Adrenal gland (tissue), 12 donors: ENCODE results near the gene ZNF550. TPM values are rescaled to one million over a fixed set of nuclear protein-coding genes. Genes with fewer than 3 reads are reported as not detected.

ENCODE experiments used
- DNase-seq, 7 donors: peaks; one replicate each; pipeline ENCODE4 v3.0.0-alpha.2; 2019 to 2020
- H3K27ac ChIP-seq, 5 donors: fragments of 200-600 bp; sonication (generic) in 4 of 5; 1 replicate in 3 of 5; 2 replicates in 2 of 5; pipeline versions ENCODE4 v1.5.1 to v1.8.0; 2016 to 2020; ENCODE audit warnings: mild to moderate bottlenecking in 1 of 5
- H3K27me3 ChIP-seq: fragments of 200-600 bp; 2 replicates; pipeline ENCODE4 v1.8.0; 2021
- H3K36me3 ChIP-seq, 2 donors: fragments of 200-600 bp; replicated peaks in 1 of 2; 1 replicate in 1 of 2; 2 replicates in 1 of 2; pipeline versions ENCODE4 v1.5.1 to v1.8.0; 2018 to 2022
- H3K4me1 ChIP-seq, 2 donors: fragments of 200-600 bp; replicated peaks in 1 of 2; 1 replicate in 1 of 2; 2 replicates in 1 of 2; pipeline versions ENCODE4 v1.5.1 to v1.8.0; 2018 to 2021
- H3K4me3 ChIP-seq, 4 donors: fragments of 200-600 bp; sonication (generic) in 3 of 4; one replicate each; pipeline ENCODE4 v1.5.1; 2016 to 2018
- H3K9me3 ChIP-seq, 3 donors: fragments of 200-600 bp; sonication (generic) in 1 of 3; replicated peaks in 1 of 3; 1 replicate in 2 of 3; 2 replicates in 1 of 3; pipeline versions ENCODE4 v1.5.1 to v1.8.0; 2016 to 2021
- CTCF ChIP-seq, 6 experiments: fragments of 450-650 bp in 4 of 6; fragments of 200-600 bp in 2 of 6; sonication (generic) in 1 of 6; IDR thresholded peaks; 1 replicate in 5 of 6; 2 replicates in 1 of 6; pipeline versions ENCODE4 v1.5.1 to v1.8.0; 2016 to 2021; ENCODE audit warnings: antibody characterized with exemption in 6 of 6, mild to moderate bottlenecking in 2 of 6, moderate library complexity in 1 of 6
- POLR2A ChIP-seq, 2 donors: fragments of 450-650 bp; IDR thresholded peaks; one replicate each; pipeline ENCODE4 v1.6.1; 2017; ENCODE audit warnings: antibody characterized with exemption in 2 of 2, mild to moderate bottlenecking in 2 of 2, moderate library complexity in 1 of 2
- WGBS, 4 donors: extraction: QIAGEN DNeasy Blood & Tissue Kit in 2 of 4; methylation state at CpG; one replicate each; pipeline versions ENCODE4 v1.1.5 to v1.1.7; 2013 to 2017; 5-methylcytosine and 5-hydroxymethylcytosine counted together
- intact Hi-C, 2 donors: fragments of 100-400 bp; cut with DNase I; formaldehyde crosslinking; loops; one replicate each; pipeline versions ENCODE4 v1.14.1 to v1.15.0; 2022 to 2023
- polyA plus RNA-seq, 3 donors: library from polyadenylated mRNA; stranded (reverse); fragments of 200-250 nt in 2 of 3; fragments of 350-450 nt in 1 of 3; fragmentation: Illumina TruSeq in 1 of 3; extraction: RNeasy Lipid Tissue Mini Kit (QIAGEN cat#74804) in 1 of 3; gene quantifications; one replicate each; pipeline ENCODE4 v1.2.3, GENCODE V29; 2013 to 2014
- total RNA-seq, 9 donors: library from RNA; depleted of rRNA in 4 of 9; stranded (reverse); fragments of >200 nt in 4 of 9; fragments of 120-200 nt in 1 of 9; fragmentation: NEBNext Ultra II Directional in 1 of 9; extraction: Animal tissue kit (Norgen Biotek cat#: 25700) in 1 of 9; gene quantifications; one replicate each; pipeline versions ENCODE4 v1.1.0 to v1.2.4, GENCODE V29; 2013 to 2023
- donor health status: healthy with polysubstance abuse.
- donor health status: Bipolar disorder and iron deficiency.
- donor health status: DM: yes; HTN: yes; CAD: no.
- donor health status: DM: no; HTN: no; CAD: no.
- donor health status: DM: no; HTN: no; CAD: no.
- donor health status: DM: yes; HTN: yes; CAD: no.

Gene ZNF550
- total and polyA plus RNA-seq, 12 donors, result 2.7 to 13.3 (median 6.9) TPM

DNA sequence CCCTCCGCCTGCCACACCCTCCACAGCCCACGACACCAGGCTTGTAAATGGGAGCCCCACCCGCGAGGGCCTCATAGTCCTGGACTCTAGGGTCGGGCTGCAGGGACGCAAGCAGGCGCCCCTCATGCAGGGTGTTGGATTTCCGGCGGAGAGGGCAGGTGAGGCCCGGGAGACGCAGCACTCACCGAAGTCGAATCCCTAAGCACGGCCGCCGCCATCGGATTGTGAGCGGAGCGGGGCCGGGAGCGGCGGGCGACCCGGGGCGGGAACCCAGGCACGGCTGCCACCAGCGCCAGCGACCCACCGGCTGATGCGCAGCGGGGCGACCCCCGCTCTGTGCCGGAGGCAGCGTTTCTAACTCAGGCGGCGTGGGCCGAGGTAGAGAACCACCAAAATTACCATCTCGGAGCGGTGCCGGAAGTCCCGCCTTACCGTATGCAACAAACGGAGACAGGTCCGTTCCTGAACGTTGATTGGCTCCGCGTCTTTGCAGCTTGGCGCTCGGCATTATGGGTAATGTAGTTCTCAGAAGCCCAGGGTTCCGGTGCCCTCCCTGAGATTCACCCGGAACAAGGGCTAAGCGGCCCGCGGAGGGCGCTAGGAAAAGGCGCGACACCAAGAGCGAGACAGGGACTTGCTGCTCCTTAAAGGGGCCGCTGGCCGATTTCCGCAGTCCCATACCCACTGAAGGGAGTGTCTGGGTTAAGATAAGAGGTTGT lies 19.0 kb upstream of the ZNF550 start, which contains the start of gene ZNF416:
Gene ZNF416 (minus strand): TSS at position 425 of the 719 bp plus-strand sequence. CDS start 207 bp downstream, at position 218.
- Histone ChIP-seq H3K27me3 (no peaks in the 10 kb centered on the region), H3K27ac (peak within 1 kb of the TSS in 3 of 5 donors; percentile 24 to 76 (median 62)), H3K4me3 (peak within 1 kb of the TSS; percentile 33 to 99 (median 66)), H3K4me1 (peaks cover 5 to 21% of the 10 kb centered on the region in 2 donors), H3K36me3 (peaks cover 0 to 10% of the 10 kb centered on the region in 2 donors), H3K9me3 (peaks cover 0 to 39% (median 0%) of the 10 kb centered on the region in 3 donors)
- peak; percentile 98 to 99 (median 98) for DNase-seq
- intact Hi-C loops, result no loop called here
- no peak for TF ChIP-seq POLR2A (IDR thresholded peaks at IDR 0.05)
- TF ChIP-seq CTCF (IDR thresholded peaks at IDR 0.05), result peak in 1 of 6 experiments; percentile 30
- 1% methylated on average over 16 to 62 of the region's 62 CpGs for WGBS, 4 donors

GRCh38 chr19:57576661-57577060 lies 17.0 kb upstream of the ZNF550 start:
- Histone ChIP-seq H3K4me3 (no peak overlapping the region), H3K4me1 (peaks cover 5 to 14% of the 10 kb centered on the region in 2 donors), H3K36me3 (peaks cover 0 to 18% of the 10 kb centered on the region in 2 donors), H3K27me3 (no peaks in the 10 kb centered on the region), H3K27ac (no peak overlapping the region), H3K9me3 (peaks cover 0 to 59% (median 0%) of the 10 kb centered on the region in 3 donors)
- intact Hi-C loops, result no loop called here
- TF ChIP-seq POLR2A (IDR thresholded peaks at IDR 0.05), result no peak
- no peak for TF ChIP-seq CTCF (IDR thresholded peaks at IDR 0.05)
- DNase-seq, result no peak

- WGBS, 4 donors, result 96 to 100% (median 98%) methylated on average over 3 of the region's 3 CpGs
- TF ChIP-seq CTCF (IDR thresholded peaks at IDR 0.05) (no peak), POLR2A (IDR thresholded peaks at IDR 0.05) (no peak)
- intact Hi-C loops, result no loop called here
- Histone ChIP-seq H3K4me1 (peaks cover 0 to 2% of the 10 kb centered on the region in 2 donors), H3K36me3 (peaks cover 0 to 18% of the 10 kb centered on the region in 2 donors), H3K27me3 (no peaks in the 10 kb centered on the region), H3K27ac (no peak overlapping the region), H3K9me3 (peaks cover 0 to 89% (median 0%) of the 10 kb centered on the region in 3 donors), H3K4me3 (no peak overlapping the region)
- no peak for DNase-seq
Measured at GRCh38 chr19:57572415-57572947, 12.8 kb upstream of the ZNF550 start.

GRCh38 chr19:57570707-57571106 lies 11.0 kb upstream of the ZNF550 start:
- intact Hi-C loops, result no loop called here
- H3K4me1 ChIP-seq, result no peaks in the 10 kb centered on the region
- no peak for DNase-seq
- H3K4me3 ChIP-seq, result no peak overlapping the region
- H3K36me3 ChIP-seq, result peaks cover 0 to 13% of the 10 kb centered on the region in 2 donors
- peaks cover 0 to 92% (median 7%) of the 10 kb centered on the region in 3 donors for H3K9me3 ChIP-seq
- no peaks in the 10 kb centered on the region for H3K27me3 ChIP-seq
- no peak for TF ChIP-seq POLR2A (IDR thresholded peaks at IDR 0.05)
- TF ChIP-seq CTCF (IDR thresholded peaks at IDR 0.05), result no peak
- no peak overlapping the region for H3K27ac ChIP-seq
